H9 (cell line): ENCODE data around the gene RAB31. TPM values are rescaled to one million over a fixed set of nuclear protein-coding genes. Genes with fewer than 3 reads are reported as not detected.

Source experiments
- DNase-seq: peaks from one replicate; pipeline ENCODE4 v3.0.0-alpha.2; 2017
- H2AFZ ChIP-seq: one replicate; pipeline ENCODE4 v1.6.1; 2013; ENCODE audit warnings: mild to moderate bottlenecking, low read length, control low read depth, moderate library complexity
- H2AK5ac ChIP-seq: 2 replicates; pipeline ENCODE4 v1.6.1; 2013; ENCODE audit warnings: low read length, control low read depth, mixed read lengths; ENCODE audit not compliant: insufficient read length
- H2BK120ac ChIP-seq: one replicate; pipeline ENCODE4 v1.6.1; 2013; ENCODE audit warnings: low read depth, mild to moderate bottlenecking, low read length, control low read depth, inconsistent platforms; ENCODE audit not compliant: poor library complexity, severe bottlenecking
- H2BK12ac ChIP-seq: 2 replicates; pipeline ENCODE4 v1.6.1; 2013; ENCODE audit warnings: low read length, control low read depth, mixed read lengths, low read depth; ENCODE audit not compliant: insufficient read length
- H2BK15ac ChIP-seq: 2 replicates; pipeline ENCODE4 v1.6.1; 2013; ENCODE audit warnings: low read depth, low read length, control low read depth
- H2BK20ac ChIP-seq: one replicate; pipeline ENCODE4 v1.6.1; 2013; ENCODE audit warnings: low read depth, mild to moderate bottlenecking, low read length, control low read depth, inconsistent platforms; ENCODE audit not compliant: poor library complexity, severe bottlenecking
- H2BK5ac ChIP-seq: 2 replicates; pipeline ENCODE4 v1.6.1; 2013; ENCODE audit warnings: low read length, control low read depth, mixed read lengths; ENCODE audit not compliant: insufficient read length
- H3K14ac ChIP-seq: 2 replicates; pipeline ENCODE4 v1.6.1; 2013; ENCODE audit warnings: low read length, control low read depth; ENCODE audit not compliant: insufficient read depth
- H3K18ac ChIP-seq: 2 replicates; pipeline ENCODE4 v1.6.1; 2013; ENCODE audit warnings: low read depth, mild to moderate bottlenecking, mixed read lengths, low read length, control low read depth; ENCODE audit not compliant: insufficient read length
- H3K23ac ChIP-seq: 2 replicates; pipeline ENCODE4 v1.6.1; 2013; ENCODE audit warnings: low read length, control low read depth, mixed read lengths, low read depth; ENCODE audit not compliant: insufficient read length
- H3K23me2 ChIP-seq: 2 replicates; pipeline ENCODE4 v1.6.1; 2013; ENCODE audit warnings: low read depth, mild to moderate bottlenecking, mixed read lengths, low read length, control low read depth; ENCODE audit not compliant: insufficient read length, poor library complexity, severe bottlenecking
- H3K27ac ChIP-seq: 2 replicates; pipeline ENCODE4 v1.5.1; 2013; ENCODE audit warnings: low read length, control low read depth, mixed read lengths, low read depth; ENCODE audit not compliant: insufficient read length
- H3K27me3 ChIP-seq: 2 replicates; pipeline ENCODE4 v1.6.1; 2013; ENCODE audit warnings: low read length, control low read depth, inconsistent platforms; ENCODE audit not compliant: insufficient read depth
- H3K4ac ChIP-seq: 2 replicates; pipeline ENCODE4 v1.6.1; 2013; ENCODE audit warnings: low read depth, mild to moderate bottlenecking, control low read depth, inconsistent platforms, low read length, moderate library complexity
- H3K4me1 ChIP-seq: 2 replicates; pipeline ENCODE4 v1.6.1; 2013; ENCODE audit warnings: low read length, control low read depth, inconsistent platforms; ENCODE audit not compliant: insufficient read depth
- H3K4me2 ChIP-seq: 2 replicates; pipeline ENCODE4 v1.6.1; 2013; ENCODE audit warnings: low read length, control low read depth, mixed read lengths; ENCODE audit not compliant: insufficient read length, insufficient read depth
- H3K56ac ChIP-seq: 2 replicates; pipeline ENCODE4 v1.6.1; 2013; ENCODE audit warnings: low read depth, mild to moderate bottlenecking, mixed read lengths, low read length, control low read depth; ENCODE audit not compliant: insufficient read length
- H3K79me1 ChIP-seq: 2 replicates; pipeline ENCODE4 v1.6.1; 2013; ENCODE audit warnings: low read depth, mild to moderate bottlenecking, moderate library complexity, low read length, control low read depth, inconsistent platforms; ENCODE audit not compliant: insufficient read depth, poor library complexity, severe bottlenecking
- H3K79me2 ChIP-seq: 2 replicates; pipeline ENCODE4 v1.6.1; 2013; ENCODE audit warnings: low read length, control low read depth, inconsistent platforms; ENCODE audit not compliant: insufficient read depth
- H3K9ac ChIP-seq: 2 replicates; pipeline ENCODE4 v1.6.1; 2013; ENCODE audit warnings: low read length, control low read depth, mixed read lengths; ENCODE audit not compliant: insufficient read length; ENCODE audit errors: extremely low read depth
- H3K9me3 ChIP-seq: one replicate; pipeline ENCODE4 v1.6.1; 2013; ENCODE audit warnings: low read depth, low read length, inconsistent platforms; ENCODE audit not compliant: control insufficient read depth
- H3T11ph ChIP-seq: one replicate; pipeline ENCODE4 v1.6.1; 2013; ENCODE audit warnings: mild to moderate bottlenecking, low read length, control low read depth, inconsistent platforms
- H4K20me1 ChIP-seq: one replicate; pipeline ENCODE4 v1.6.1; 2013; ENCODE audit not compliant: control insufficient read depth, insufficient read length, insufficient read depth
- H4K5ac ChIP-seq: 2 replicates; pipeline ENCODE4 v1.6.1; 2013; ENCODE audit warnings: low read depth, mild to moderate bottlenecking, mixed read lengths, low read length, control low read depth; ENCODE audit not compliant: insufficient read length
- H4K8ac ChIP-seq: replicated peaks from 2 replicates; pipeline ENCODE4 v1.6.1; 2013; ENCODE audit warnings: low read length, control low read depth, mixed read lengths, low read depth; ENCODE audit not compliant: insufficient read length
- H4K91ac ChIP-seq: 2 replicates; pipeline ENCODE4 v1.6.1; 2013; ENCODE audit warnings: low read depth, mild to moderate bottlenecking, moderate library complexity, mixed read lengths, low read length, control low read depth; ENCODE audit not compliant: insufficient read length
- H3K27ac Mint-ChIP-seq, 3 experiments: 2 replicates in 2 of 3; 3 replicates in 1 of 3; pipeline ENCODE4 v1.8.0; 2020 to 2021; ENCODE audit warnings: mixed read lengths in 3 of 3, mild to moderate bottlenecking in 1 of 3, moderate library complexity in 1 of 3
- H3K27me3 Mint-ChIP-seq: 2 replicates; pipeline ENCODE4 v1.8.0; 2021; ENCODE audit warnings: low read depth, mild to moderate bottlenecking, moderate library complexity, mixed read lengths
- H3K36me3 Mint-ChIP-seq, 3 experiments: 2 replicates in 2 of 3; 3 replicates in 1 of 3; pipeline ENCODE4 v1.8.0; 2020 to 2021; ENCODE audit warnings: low read depth in 3 of 3, mixed read lengths in 3 of 3; ENCODE audit not compliant: insufficient read depth in 1 of 3
- H3K4me1 Mint-ChIP-seq, 2 experiments: 2 replicates each; pipeline ENCODE4 v1.8.0; 2020; ENCODE audit warnings: mixed read lengths in 2 of 2
- H3K4me3 Mint-ChIP-seq, 2 experiments: 2 replicates in 1 of 2; 3 replicates in 1 of 2; pipeline ENCODE4 v1.8.0; 2020 to 2021; ENCODE audit warnings: mild to moderate bottlenecking in 2 of 2, mixed read lengths in 2 of 2, moderate library complexity in 1 of 2
- H3K9me3 Mint-ChIP-seq, 2 experiments: 2 replicates in 1 of 2; 3 replicates in 1 of 2; pipeline ENCODE4 v1.8.0; 2020; ENCODE audit warnings: mild to moderate bottlenecking in 2 of 2, mixed read lengths in 2 of 2, moderate library complexity in 1 of 2
- WGBS: extraction: QIAGEN DNeasy Blood & Tissue Kit; methylation state at CpG from one replicate; pipeline ENCODE4 v1.1.7; 2013; ENCODE audit warnings: missing lambda C conversion rate, low lambda C conversion rate, mixed read lengths; ENCODE audit not compliant: insufficient read length; ENCODE audit errors: extremely low coverage; 5-methylcytosine and 5-hydroxymethylcytosine counted together
- total RNA-seq: library from RNA; stranded (reverse); gene quantifications from 2 replicates; pipeline ENCODE4 v1.2.1, GENCODE V29; 2021
- TF ChIP-seq, protein P1 (sequence below): fragments of 200-600 bp; sonication (generic); conservative IDR thresholded peaks from 3 replicates; pipeline ENCODE4 v1.8.0; 2021; ENCODE audit warnings: antibody characterized with exemption, mild to moderate bottlenecking

Gene RAB31
- total RNA-seq, 1 experiment from 2014 or later: 22.4 TPM

DNA sequence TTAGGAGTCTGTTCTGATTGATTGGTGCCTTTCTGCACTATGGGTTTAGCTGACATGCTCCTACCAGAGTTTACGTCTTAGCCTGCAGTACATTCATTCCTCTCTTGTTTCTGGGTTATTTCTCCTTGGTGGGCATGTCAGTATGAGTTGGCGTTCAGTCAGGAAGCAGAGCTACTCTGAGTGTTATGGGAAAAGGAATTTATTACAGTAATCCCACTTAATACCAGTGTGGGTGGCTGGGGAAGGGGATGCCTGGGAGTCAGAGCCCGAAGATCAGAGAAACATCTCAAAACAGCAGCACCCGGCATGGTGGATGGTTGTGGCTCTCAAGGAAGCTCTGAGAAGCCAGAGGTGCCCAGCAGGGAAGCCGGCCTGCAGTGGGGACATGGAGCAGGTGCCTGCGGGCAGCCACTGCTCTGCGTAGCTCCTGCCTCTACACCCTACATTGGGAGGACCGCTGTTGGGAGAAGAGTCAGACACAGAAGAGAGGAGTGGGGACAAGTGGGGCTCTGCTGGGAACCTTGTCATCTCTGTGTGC lies 48.9 kb downstream of the RAB31 start:
- Histone ChIP-seq H3K27me3 (no peaks in the 10 kb centered on the region; the same call in 1 of the 2 replicates), H3K27ac (no peak overlapping the region), H3K4me1 (no peaks in the 10 kb centered on the region), H2BK20ac (no peak overlapping the region), H3K79me2 (no peaks in the 10 kb centered on the region; the same call in 1 of the 2 replicates), H4K5ac (no peak overlapping the region), H2BK15ac (no peak overlapping the region), H2BK5ac (no peak overlapping the region), H3K23ac (no peak overlapping the region), H2AFZ (no peak overlapping the region), H3K4ac (no peak overlapping the region), H3K9ac (no peak overlapping the region), H4K91ac (no peak overlapping the region), H3K18ac (no peak overlapping the region), H3K79me1 (no peaks in the 10 kb centered on the region), H4K20me1 (no peaks in the 10 kb centered on the region), H3K4me2 (no peak overlapping the region), H3K9me3 (no peaks in the 10 kb centered on the region), H3K14ac (no peak overlapping the region), H2BK120ac (no peak overlapping the region), H2BK12ac (no peak overlapping the region), H4K8ac (no peak overlapping the region), H2AK5ac (no peak overlapping the region), H3T11ph (no peak overlapping the region), H3K23me2 (no peaks in the 10 kb centered on the region), H3K56ac (no peak overlapping the region)
- Mint-ChIP-seq H3K4me3 (no peak overlapping the region), H3K27ac (no peak overlapping the region; a peak in 1 of 7 replicates), H3K9me3 (no peaks in the 10 kb centered on the region), H3K36me3 (no peaks in the 10 kb centered on the region), H3K4me1 (peaks cover 7 to 13% of the 10 kb centered on the region in 2 experiments; a peak in 3 of 4 replicates), H3K27me3 (no peaks in the 10 kb centered on the region)
- TF ChIP-seq, protein P1, sequence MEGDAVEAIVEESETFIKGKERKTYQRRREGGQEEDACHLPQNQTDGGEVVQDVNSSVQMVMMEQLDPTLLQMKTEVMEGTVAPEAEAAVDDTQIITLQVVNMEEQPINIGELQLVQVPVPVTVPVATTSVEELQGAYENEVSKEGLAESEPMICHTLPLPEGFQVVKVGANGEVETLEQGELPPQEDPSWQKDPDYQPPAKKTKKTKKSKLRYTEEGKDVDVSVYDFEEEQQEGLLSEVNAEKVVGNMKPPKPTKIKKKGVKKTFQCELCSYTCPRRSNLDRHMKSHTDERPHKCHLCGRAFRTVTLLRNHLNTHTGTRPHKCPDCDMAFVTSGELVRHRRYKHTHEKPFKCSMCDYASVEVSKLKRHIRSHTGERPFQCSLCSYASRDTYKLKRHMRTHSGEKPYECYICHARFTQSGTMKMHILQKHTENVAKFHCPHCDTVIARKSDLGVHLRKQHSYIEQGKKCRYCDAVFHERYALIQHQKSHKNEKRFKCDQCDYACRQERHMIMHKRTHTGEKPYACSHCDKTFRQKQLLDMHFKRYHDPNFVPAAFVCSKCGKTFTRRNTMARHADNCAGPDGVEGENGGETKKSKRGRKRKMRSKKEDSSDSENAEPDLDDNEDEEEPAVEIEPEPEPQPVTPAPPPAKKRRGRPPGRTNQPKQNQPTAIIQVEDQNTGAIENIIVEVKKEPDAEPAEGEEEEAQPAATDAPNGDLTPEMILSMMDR: no peak
- DNase-seq: no peak
- WGBS: no CpG with 5 or more reads among the region's 8 CpGs
